Measurements from ENCODE around the gene PLCB3. TPM values are rescaled to one million over a fixed set of nuclear protein-coding genes. Genes with fewer than 3 reads are reported as not detected.

Gene PLCB3
- total and polyA plus RNA-seq, 10 of the 15 experiments (the other 5 are each of a cell fraction or from before 2014, with no cell fraction given) = 0.03 to 10.3 (median 3.3) TPM

DNA sequence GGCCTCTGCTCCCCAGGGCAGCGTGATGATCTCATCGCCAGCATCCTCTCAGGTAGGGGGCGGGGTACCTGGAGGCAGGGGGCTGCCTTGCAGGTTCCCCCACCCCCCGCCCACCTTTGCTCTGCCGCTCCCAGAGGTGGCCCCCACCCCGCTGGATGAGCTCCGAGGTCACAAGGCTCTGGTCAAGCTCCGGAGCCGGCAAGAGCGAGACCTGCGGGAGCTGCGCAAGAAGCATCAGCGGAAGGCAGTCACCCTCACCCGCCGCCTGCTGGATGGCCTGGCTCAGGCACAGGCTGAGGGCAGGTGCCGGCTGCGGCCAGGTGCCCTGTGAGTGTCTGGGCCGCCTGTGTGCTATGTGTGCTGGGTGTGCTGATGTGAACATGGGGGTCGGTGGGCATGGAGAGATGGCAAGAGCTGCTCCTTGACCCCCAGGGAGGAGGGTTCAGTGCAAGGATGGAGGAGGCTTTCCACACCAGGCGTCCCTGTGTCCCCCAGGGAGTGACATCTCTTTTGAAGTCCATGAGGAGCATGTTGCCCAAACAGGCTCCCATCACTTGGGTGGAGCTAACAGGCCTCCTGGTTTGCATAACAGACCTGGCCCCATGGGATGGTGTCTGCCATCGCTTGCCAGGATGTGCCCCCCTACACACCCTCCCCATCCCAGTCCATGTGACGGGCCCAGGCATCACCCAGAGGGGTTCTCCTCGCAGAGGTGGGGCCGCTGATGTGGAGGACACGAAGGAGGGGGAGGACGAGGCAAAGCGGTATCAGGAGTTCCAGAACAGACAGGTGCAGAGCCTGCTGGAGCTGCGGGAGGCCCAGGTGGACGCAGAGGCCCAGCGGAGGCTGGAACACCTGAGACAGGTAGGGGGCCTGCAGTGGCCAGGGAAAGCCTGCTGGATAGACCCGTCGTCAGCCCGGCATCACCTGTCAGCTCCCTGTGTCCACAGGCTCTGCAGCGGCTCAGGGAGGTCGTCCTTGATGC lies 14.1 kb downstream of the PLCB3 start:
- SMC1A ChIA-PET (ENCODE audit: uncharacterized antibody, unreplicated experiment) = no interaction called here
- peaks cover 9% of the 10 kb centered on the region for H3K79me2 ChIP-seq (ENCODE audit: control insufficient read depth, insufficient read depth, low read length)
- H3K4me3 ChIP-seq = no peak overlapping the region
- CTCF ChIA-PET = interaction anchor here (1.5 kb wide), 1 partner anchor 57 kb away, joined by 4 read pairs; no protein-coding TSS in a partner anchor
- H3K4me1 ChIP-seq (ENCODE audit: control insufficient read depth, insufficient read depth, low read length) = peaks cover 9% of the 10 kb centered on the region
- DNase-seq (ENCODE audit: low read depth, low spot score) = no peak
- no peak overlapping the region for H3K4me2 ChIP-seq (ENCODE audit: control insufficient read depth, insufficient read depth)
- intact Hi-C loops (cut with micrococcal nuclease; ENCODE audit: unreplicated experiment) (no loop called here), in situ Hi-C loops (cut with MboI) (no loop called here)
- H3K9ac ChIP-seq (ENCODE audit: control insufficient read depth, insufficient read depth, low read length) = no peak overlapping the region
- no peak for FAIRE-seq
- no peak overlapping the region for H3K27ac ChIP-seq (ENCODE audit: control insufficient read depth, insufficient read depth)
- WGBS (ENCODE audit: insufficient coverage, insufficient replicate concordance, low lambda C conversion rate, missing lambda C conversion rate) = 86% methylated on average over 32 of the region's 35 CpGs
- no peaks in the 10 kb centered on the region for H3K27me3 ChIP-seq (replicated peaks in 1 of 2; ENCODE audit: control insufficient read depth in 2 of 2, insufficient read depth in 2 of 2, low read length in 1 of 2)
- no peaks in the 10 kb centered on the region for H4K20me1 ChIP-seq (ENCODE audit: control insufficient read depth, insufficient read depth)
- H3K9me3 ChIP-seq (replicated peaks; ENCODE audit: control insufficient read depth, insufficient read depth, low read length) = no peaks in the 10 kb centered on the region
- RAD21 ChIA-PET (ENCODE audit: unreplicated experiment) = no interaction called here
- H3K36me3 ChIP-seq (ENCODE audit: control insufficient read depth in 2 of 2, insufficient read depth in 2 of 2, low read length in 1 of 2) = no peaks in the 10 kb centered on the region; a peak in 2 of 4 replicates
- POLR2A ChIA-PET = interaction anchor here (1.1 kb wide), 1 partner anchor 21 kb away, joined by 3 read pairs; no protein-coding TSS in a partner anchor
- TF ChIP-seq, protein P1, sequence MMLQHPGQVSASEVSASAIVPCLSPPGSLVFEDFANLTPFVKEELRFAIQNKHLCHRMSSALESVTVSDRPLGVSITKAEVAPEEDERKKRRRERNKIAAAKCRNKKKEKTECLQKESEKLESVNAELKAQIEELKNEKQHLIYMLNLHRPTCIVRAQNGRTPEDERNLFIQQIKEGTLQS (IDR thresholded peaks at IDR 0.05; ENCODE audit: borderline replicate concordance, extremely low read depth, low read depth, low read length) = no peak
- no peak for TF ChIP-seq EZH2 (IDR thresholded peaks at IDR 0.05; ENCODE audit: borderline replicate concordance, control insufficient read depth, low read depth, low read length)
- no peak for TF ChIP-seq SMC3 (IDR thresholded peaks at IDR 0.05; ENCODE audit: borderline replicate concordance, low read length)
- no peak for TF ChIP-seq POLR2AphosphoS5 (IDR thresholded peaks at IDR 0.05; ENCODE audit: low read length)
- no peak for TF ChIP-seq CREM (IDR thresholded peaks at IDR 0.05; ENCODE audit: low read depth)
- no peak for TF ChIP-seq FOS (IDR thresholded peaks at IDR 0.05; ENCODE audit: borderline replicate concordance, extremely low read depth, insufficient read length)
- TF ChIP-seq TARDBP (IDR thresholded peaks at IDR 0.05; ENCODE audit: borderline replicate concordance) = no peak
- TF ChIP-seq, protein P2, sequence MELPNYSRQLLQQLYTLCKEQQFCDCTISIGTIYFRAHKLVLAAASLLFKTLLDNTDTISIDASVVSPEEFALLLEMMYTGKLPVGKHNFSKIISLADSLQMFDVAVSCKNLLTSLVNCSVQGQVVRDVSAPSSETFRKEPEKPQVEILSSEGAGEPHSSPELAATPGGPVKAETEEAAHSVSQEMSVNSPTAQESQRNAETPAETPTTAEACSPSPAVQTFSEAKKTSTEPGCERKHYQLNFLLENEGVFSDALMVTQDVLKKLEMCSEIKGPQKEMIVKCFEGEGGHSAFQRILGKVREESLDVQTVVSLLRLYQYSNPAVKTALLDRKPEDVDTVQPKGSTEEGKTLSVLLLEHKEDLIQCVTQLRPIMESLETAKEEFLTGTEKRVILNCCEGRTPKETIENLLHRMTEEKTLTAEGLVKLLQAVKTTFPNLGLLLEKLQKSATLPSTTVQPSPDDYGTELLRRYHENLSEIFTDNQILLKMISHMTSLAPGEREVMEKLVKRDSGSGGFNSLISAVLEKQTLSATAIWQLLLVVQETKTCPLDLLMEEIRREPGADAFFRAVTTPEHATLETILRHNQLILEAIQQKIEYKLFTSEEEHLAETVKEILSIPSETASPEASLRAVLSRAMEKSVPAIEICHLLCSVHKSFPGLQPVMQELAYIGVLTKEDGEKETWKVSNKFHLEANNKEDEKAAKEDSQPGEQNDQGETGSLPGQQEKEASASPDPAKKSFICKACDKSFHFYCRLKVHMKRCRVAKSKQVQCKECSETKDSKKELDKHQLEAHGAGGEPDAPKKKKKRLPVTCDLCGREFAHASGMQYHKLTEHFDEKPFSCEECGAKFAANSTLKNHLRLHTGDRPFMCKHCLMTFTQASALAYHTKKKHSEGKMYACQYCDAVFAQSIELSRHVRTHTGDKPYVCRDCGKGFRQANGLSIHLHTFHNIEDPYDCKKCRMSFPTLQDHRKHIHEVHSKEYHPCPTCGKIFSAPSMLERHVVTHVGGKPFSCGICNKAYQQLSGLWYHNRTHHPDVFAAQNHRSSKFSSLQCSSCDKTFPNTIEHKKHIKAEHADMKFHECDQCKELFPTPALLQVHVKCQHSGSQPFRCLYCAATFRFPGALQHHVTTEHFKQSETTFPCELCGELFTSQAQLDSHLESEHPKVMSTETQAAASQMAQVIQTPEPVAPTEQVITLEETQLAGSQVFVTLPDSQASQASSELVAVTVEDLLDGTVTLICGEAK (IDR thresholded peaks at IDR 0.05; ENCODE audit: borderline replicate concordance) = no peak
- no peak for TF ChIP-seq HDAC2 (IDR thresholded peaks at IDR 0.05)
- TF ChIP-seq ZNF622 (IDR thresholded peaks at IDR 0.05) = no peak
- no peak for TF ChIP-seq LARP7 (IDR thresholded peaks at IDR 0.05)
- no peak for TF ChIP-seq TCF12 (IDR thresholded peaks at IDR 0.05; ENCODE audit: low read depth, low read length)
- no peak for TF ChIP-seq PML (IDR thresholded peaks at IDR 0.05; ENCODE audit: low read length)
- ATAC-seq = no peak
- BruUV-seq (replicated peaks) = no TSS peak
- H2AFZ ChIP-seq (ENCODE audit: control insufficient read depth, low read depth, low read length) = no peak overlapping the region
